HT1080 (cell line): ENCODE measurements around the gene UBE2QL1. TPM values are rescaled to one million over a fixed set of nuclear protein-coding genes. Genes with fewer than 3 reads are reported as not detected.

Source experiments
- DNase-seq: peaks from one replicate; pipeline ENCODE4 v3.0.0-alpha.2; 2015; ENCODE audit warnings: low read depth
- total RNA-seq: library from RNA; depleted of rRNA; stranded (reverse); fragments of >200 nt; shearing (Covaris generic); gene quantifications from 2 replicates; pipeline ENCODE4 v1.2.3, GENCODE V29; 2014

Gene UBE2QL1
- total RNA-seq, 1 experiment from 2014 or later = not detected

- DNase-seq = no peak
Measured at GRCh38 chr5:6453937-6454560, 5.4 kb downstream of the UBE2QL1 start.

GRCh38 chr5:6454628-6455053 lies 6.0 kb downstream of the UBE2QL1 start:
- DNase-seq = no peak

- DNase-seq = no peak
Measured at GRCh38 chr5:6455571-6456200, 7.0 kb downstream of the UBE2QL1 start.

- DNase-seq = no peak
Measured at GRCh38 chr5:6456766-6457370, 8.2 kb downstream of the UBE2QL1 start.

- DNase-seq = no peak
Measured at GRCh38 chr5:6457592-6457991, 8.9 kb downstream of the UBE2QL1 start.

GRCh38 chr5:6458833-6459232 lies 10.2 kb downstream of the UBE2QL1 start:
- no peak for DNase-seq

- DNase-seq = no peak
Measured at GRCh38 chr5:6459896-6460295, 11.2 kb downstream of the UBE2QL1 start.

- DNase-seq = no peak
Measured at GRCh38 chr5:6461006-6461405, 12.3 kb downstream of the UBE2QL1 start.

GRCh38 chr5:6461793-6462650 lies 13.4 kb downstream of the UBE2QL1 start:
- no peak for DNase-seq

GRCh38 chr5:6462671-6463070 lies 14.0 kb downstream of the UBE2QL1 start:
- no peak for DNase-seq

- no peak for DNase-seq
Measured at GRCh38 chr5:6464441-6464840, 15.8 kb downstream of the UBE2QL1 start.

- no peak for DNase-seq
Measured at GRCh38 chr5:6465831-6466790, 17.5 kb downstream of the UBE2QL1 start.

- DNase-seq = no peak
Measured at GRCh38 chr5:6466975-6467567, 18.4 kb downstream of the UBE2QL1 start.

GRCh38 chr5:6467591-6467990 lies 18.9 kb downstream of the UBE2QL1 start:
- DNase-seq = no peak

GRCh38 chr5:6468104-6468503 lies 19.4 kb downstream of the UBE2QL1 start:
- DNase-seq = no peak

- DNase-seq = no peak
Measured at GRCh38 chr5:6468870-6469269, 20.2 kb downstream of the UBE2QL1 start.

- no peak for DNase-seq
Measured at GRCh38 chr5:6469836-6470235, 21.2 kb downstream of the UBE2QL1 start.

- no peak for DNase-seq
Measured at GRCh38 chr5:6470672-6471071, 22.0 kb downstream of the UBE2QL1 start.

- DNase-seq = no peak
Measured at GRCh38 chr5:6471252-6471651, 22.6 kb downstream of the UBE2QL1 start.

GRCh38 chr5:6472792-6473191 lies 24.1 kb downstream of the UBE2QL1 start:
- no peak for DNase-seq
